ENCODE measurements around the gene METTL3.
"Not testable (repeated sequence)": the region's sequence is repeated elsewhere in the genome, so short reads cannot be mapped to it uniquely, and the experiment has no call there.

METTL3 gene

DNA sequence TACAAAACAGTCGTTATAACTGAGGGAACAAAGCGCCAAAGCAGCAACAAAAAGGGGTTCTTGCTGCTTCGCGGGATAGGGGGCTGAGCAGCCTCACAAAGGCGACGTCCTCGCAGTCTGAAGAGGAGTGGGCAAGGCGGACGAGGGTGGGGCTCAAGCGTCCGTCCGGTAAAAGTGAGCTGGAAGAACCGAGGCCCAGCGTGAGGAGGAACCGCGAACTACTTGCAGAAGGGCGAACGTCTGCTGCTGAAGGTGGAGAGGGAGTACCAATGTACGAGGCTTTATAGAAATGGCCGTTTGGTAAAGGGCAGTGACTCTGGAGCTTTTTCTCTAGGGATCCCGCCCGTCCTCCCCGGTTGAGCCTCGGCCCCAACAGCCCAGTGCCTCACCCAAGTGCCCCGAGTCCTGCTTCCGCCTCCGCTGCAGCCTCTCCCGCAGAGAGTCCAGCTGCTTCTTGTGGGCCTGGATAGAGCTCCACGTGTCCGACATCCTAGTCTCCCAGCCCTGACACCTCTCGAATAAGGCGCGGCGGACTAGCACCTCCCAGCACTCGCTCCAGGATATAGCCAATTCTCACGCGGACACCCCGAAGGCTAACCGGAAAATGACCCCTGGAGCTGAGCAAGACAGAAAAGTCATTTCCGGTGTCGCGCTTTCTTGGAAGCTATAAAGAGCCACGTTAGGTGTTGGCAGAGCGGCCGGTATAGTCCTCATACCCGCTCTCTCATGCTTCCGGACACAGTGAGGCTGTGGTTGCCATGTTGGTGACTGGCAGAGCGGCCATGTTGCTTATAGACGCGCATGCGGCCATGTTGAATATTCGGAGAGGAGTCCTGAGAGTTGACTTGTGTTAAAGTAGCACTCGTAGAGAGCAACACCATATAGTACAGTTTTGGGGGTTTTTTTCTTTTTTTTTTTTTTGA, at the start of gene METTL3:
Gene METTL3, minus strand, starts transcription at position 606 of the 923 bp plus-strand sequence. Its CDS starts 117 bp downstream, at position 489.
- TF ChIP-seq, protein P1, sequence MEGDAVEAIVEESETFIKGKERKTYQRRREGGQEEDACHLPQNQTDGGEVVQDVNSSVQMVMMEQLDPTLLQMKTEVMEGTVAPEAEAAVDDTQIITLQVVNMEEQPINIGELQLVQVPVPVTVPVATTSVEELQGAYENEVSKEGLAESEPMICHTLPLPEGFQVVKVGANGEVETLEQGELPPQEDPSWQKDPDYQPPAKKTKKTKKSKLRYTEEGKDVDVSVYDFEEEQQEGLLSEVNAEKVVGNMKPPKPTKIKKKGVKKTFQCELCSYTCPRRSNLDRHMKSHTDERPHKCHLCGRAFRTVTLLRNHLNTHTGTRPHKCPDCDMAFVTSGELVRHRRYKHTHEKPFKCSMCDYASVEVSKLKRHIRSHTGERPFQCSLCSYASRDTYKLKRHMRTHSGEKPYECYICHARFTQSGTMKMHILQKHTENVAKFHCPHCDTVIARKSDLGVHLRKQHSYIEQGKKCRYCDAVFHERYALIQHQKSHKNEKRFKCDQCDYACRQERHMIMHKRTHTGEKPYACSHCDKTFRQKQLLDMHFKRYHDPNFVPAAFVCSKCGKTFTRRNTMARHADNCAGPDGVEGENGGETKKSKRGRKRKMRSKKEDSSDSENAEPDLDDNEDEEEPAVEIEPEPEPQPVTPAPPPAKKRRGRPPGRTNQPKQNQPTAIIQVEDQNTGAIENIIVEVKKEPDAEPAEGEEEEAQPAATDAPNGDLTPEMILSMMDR (IDR thresholded peaks at IDR 0.05): no peak
- peak; percentile 97 for DNase-seq (ENCODE audit: low spot score)
- Histone ChIP-seq H3K27ac (peak within 1 kb of the TSS; percentile 57 to 85), H3K4me3 (peak within 1 kb of the TSS; percentile 98)

DNA sequence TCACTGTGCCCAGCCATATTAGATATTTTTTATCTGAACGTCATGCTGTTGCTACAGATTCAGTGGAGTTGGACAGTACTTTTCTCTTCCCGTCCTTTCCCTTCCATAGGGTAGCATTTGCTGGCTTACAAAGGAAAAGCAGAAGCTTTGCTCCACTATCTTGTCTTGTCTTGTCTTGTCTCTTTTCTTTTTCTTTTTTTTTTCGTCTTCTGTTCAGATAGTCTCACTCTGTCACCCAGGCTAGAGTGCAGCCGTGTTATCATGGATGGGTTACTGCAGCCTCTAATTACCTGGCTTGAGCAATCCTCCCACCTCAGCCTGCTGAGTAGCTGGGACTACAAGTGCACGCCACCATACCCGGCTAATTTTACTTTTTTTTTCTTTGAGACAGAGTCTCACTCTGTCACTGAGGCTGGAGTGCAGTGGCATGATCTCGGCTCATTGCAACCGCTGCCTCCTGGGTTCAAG, 47.6 kb upstream of the METTL3 start:
- Histone ChIP-seq H3K27ac (no peak overlapping the region), H3K4me3 (no peak overlapping the region)
- TF ChIP-seq, protein P1 (IDR thresholded peaks at IDR 0.05): no peak
- no peak for DNase-seq (ENCODE audit: low spot score)

DNA sequence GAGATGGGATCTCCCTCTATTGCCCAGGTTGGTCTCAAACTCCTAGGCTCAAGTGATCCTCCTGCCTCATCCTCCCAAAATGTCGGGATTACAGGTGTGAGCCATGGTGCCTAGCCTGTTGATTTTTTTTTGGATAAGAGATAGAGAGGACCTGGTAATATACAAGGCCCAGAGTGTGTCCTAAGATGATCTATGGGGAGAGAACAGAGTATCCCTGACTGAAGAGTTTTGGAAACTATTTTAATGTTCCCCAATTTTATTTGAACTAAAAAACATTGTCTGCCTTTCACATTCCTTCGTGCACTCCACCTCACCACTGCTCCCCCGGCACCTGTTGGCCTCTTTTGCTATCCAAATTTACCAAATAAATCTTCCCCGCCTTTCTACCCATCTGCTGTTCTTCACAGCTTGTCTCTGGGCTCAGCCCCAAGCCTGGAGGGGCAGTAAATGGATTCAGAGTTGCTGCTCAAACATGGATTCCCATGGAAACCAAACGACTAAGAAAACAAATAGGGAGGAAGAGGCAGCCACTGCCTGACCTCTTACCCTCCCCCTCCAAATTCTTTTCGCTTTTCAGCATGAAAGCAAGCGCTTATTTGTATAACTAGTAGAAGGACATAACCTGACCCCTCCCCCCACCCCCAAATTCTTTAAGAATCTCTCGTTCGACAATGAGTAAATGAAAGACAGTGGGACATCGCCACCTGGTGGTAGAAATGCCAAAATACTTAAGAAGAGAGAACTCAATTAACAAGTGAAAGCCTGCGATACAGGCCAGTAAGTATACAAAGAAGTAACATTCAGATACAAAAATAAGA, 46.2 kb upstream of the METTL3 start:
- Histone ChIP-seq H3K4me3 (peak overlapping the region; percentile 59), H3K27ac (peak overlapping the region in 1 of 2 donors; percentile 70)
- TF ChIP-seq, protein P1 (IDR thresholded peaks at IDR 0.05): peak; percentile 51
- peak; percentile 77 for DNase-seq (ENCODE audit: low spot score)

DNA sequence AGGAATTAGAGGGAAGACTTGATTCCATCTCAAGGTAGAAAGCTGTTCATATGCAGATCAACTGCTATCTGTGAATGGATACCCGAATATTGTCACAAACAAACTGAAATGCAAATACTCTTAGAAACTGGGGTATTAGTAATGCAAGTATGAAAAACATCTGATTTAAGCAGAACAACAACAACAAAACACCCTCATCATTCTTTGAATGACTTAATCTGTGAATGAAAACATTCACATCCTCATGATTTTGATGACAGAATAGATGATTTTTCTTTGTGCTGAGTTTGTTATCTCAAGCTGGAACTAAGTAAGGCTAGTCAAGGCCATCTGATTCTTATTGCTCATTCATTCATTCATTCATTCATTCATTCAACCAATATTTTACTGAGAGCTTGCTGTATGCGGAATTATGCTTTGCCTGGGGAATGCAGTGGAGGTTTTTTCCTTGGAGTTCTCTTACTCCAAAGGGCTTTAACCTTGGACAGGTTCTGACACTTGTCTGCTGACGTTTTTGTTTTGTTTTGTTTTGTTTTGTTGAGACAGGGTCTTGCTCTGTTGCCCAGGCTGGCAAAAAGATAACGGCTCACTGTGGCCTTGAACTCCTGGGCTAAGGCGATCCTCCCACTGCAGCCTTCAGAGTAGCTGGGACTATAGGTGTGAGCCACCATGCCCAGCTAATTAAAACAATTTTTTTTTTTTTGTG, 45.4 kb upstream of the METTL3 start:
- H3K4me3 ChIP-seq: no peak overlapping the region
- no peak for DNase-seq (ENCODE audit: low spot score)
- TF ChIP-seq, protein P1 (IDR thresholded peaks at IDR 0.05): no peak
- H3K27ac ChIP-seq: no peak overlapping the region

DNA sequence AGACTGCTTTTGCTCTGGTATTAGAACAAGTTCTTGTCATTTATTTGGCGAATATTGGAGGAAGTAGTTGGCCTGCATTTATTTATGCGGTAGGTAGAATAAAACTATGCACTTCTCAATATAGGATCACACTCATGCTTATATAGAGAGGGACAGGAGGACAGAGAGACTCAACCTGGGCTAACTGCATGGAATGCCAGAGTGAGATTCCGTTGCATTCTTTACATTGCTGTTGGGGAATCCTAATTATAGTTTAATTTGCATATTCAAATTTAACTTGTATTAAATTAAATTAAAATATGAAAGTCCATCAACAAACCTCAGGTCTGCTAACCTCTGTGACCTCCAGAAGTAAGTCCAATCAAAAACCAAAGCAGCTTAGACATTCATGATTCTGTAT, 42.1 kb upstream of the METTL3 start:
- Histone ChIP-seq H3K4me3 (no peak overlapping the region), H3K27ac (no peak overlapping the region)
- no peak for DNase-seq (ENCODE audit: low spot score)
- TF ChIP-seq, protein P1 (IDR thresholded peaks at IDR 0.05): no peak

DNA sequence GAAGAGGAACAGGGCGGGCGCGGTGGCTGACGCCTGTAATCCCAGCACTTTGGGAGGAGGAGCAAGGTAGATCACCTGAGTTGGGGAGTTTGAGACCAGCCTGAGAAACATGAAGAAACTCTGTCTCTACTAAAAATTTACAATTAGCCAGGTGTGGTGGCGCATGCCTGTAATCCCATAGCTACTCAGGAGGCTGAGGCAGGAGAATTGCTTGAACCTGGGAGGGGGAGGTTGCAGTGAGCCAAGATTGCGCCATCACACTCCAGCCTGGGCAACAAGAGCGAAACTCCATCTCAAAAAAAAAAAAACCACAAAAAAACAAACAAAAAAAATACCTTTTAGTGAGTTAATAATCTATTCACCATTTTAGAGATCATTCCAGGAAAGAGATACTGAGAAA, 33.4 kb upstream of the METTL3 start:
- DNase-seq (ENCODE audit: low spot score); H3K27ac ChIP-seq; H3K4me3 ChIP-seq: not testable (repeated sequence)

DNA sequence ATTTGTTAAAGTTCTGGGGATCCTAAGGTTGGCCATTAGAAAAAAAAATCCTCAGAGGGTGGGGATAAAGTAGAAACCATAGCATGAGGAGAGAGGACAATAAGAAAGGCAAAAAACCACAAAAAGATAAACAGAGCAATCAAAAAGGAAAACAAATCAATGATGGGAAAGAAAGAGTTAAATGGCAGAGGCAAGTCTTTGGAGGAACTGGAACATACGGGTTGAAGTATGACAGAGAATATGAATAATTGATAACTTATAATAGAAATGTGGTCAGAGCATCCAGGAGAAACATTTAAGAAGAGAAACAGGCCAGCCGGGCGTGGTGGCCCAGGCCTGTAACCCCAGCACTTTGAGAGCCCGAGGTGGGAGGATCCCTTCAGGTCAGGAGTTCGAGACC, 32.8 kb upstream of the METTL3 start:
- Histone ChIP-seq H3K4me3 (no peak overlapping the region), H3K27ac (no peak overlapping the region)
- TF ChIP-seq, protein P1 (IDR thresholded peaks at IDR 0.05): no peak
- no peak for DNase-seq (ENCODE audit: low spot score)

All from coronary artery (tissue), 2 donors.